ENCODE results near the gene VAMP3. TPM values are rescaled to one million over a fixed set of nuclear protein-coding genes. Genes with fewer than 3 reads are reported as not detected.
"Not testable (repeated sequence)": the region's sequence is repeated elsewhere in the genome, so short reads cannot be mapped to it uniquely, and the experiment has no call there.

The VAMP3 gene
- total RNA-seq, 1 donor from 2014 or later = 82.5 TPM

DNA sequence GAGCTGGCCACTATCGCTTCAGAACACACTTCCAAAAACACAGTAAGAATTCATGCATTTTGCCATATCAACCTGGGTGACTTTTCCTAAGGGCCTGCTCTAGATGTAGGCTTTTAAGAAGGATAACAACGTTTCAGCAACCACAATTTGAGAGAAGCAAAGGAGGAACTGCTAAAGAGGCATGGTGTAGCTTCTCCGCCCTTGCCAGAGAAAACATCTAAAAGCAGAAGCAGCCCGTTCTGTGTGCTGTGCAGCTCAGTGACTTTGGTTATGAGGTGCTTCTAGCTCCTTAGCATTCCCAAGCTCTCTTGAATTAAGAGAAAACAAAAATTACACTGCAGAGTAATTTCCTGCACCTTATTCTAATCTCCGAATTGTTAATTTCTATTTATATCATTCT is 15.7 kb downstream of the VAMP3 start:
- H3K9me3 Mint-ChIP-seq (ENCODE audit: low read depth) = peaks cover 26% of the 10 kb centered on the region
- peaks cover 6% of the 10 kb centered on the region for H3K27me3 Mint-ChIP-seq
- H3K4me1 Mint-ChIP-seq (ENCODE audit: low read depth) = no peaks in the 10 kb centered on the region
- no peak overlapping the region for H3K4me3 Mint-ChIP-seq (ENCODE audit: low read depth)
- TF ChIP-seq, protein P1, sequence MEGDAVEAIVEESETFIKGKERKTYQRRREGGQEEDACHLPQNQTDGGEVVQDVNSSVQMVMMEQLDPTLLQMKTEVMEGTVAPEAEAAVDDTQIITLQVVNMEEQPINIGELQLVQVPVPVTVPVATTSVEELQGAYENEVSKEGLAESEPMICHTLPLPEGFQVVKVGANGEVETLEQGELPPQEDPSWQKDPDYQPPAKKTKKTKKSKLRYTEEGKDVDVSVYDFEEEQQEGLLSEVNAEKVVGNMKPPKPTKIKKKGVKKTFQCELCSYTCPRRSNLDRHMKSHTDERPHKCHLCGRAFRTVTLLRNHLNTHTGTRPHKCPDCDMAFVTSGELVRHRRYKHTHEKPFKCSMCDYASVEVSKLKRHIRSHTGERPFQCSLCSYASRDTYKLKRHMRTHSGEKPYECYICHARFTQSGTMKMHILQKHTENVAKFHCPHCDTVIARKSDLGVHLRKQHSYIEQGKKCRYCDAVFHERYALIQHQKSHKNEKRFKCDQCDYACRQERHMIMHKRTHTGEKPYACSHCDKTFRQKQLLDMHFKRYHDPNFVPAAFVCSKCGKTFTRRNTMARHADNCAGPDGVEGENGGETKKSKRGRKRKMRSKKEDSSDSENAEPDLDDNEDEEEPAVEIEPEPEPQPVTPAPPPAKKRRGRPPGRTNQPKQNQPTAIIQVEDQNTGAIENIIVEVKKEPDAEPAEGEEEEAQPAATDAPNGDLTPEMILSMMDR (IDR thresholded peaks at IDR 0.05; ENCODE audit: unreplicated experiment) = no peak
- H3K27ac Mint-ChIP-seq = no peak overlapping the region
- peaks cover 33% of the 10 kb centered on the region for H3K36me3 Mint-ChIP-seq (ENCODE audit: insufficient read depth)
- DNase-seq (ENCODE audit: low spot score, unreplicated experiment) = no peak

GRCh38 chr1:7789828-7790227 is 18.7 kb downstream of the VAMP3 start:
- no peak overlapping the region for H3K27ac Mint-ChIP-seq
- peaks cover 6% of the 10 kb centered on the region for H3K27me3 Mint-ChIP-seq
- no peak for DNase-seq (ENCODE audit: low spot score, unreplicated experiment)
- TF ChIP-seq, protein P1 (IDR thresholded peaks at IDR 0.05; ENCODE audit: unreplicated experiment) = no peak
- peaks cover 29% of the 10 kb centered on the region for H3K9me3 Mint-ChIP-seq (ENCODE audit: low read depth)
- H3K4me3 Mint-ChIP-seq (ENCODE audit: low read depth) = no peak overlapping the region
- H3K4me1 Mint-ChIP-seq (ENCODE audit: low read depth) = no peaks in the 10 kb centered on the region
- peaks cover 39% of the 10 kb centered on the region for H3K36me3 Mint-ChIP-seq (ENCODE audit: insufficient read depth)

DNA sequence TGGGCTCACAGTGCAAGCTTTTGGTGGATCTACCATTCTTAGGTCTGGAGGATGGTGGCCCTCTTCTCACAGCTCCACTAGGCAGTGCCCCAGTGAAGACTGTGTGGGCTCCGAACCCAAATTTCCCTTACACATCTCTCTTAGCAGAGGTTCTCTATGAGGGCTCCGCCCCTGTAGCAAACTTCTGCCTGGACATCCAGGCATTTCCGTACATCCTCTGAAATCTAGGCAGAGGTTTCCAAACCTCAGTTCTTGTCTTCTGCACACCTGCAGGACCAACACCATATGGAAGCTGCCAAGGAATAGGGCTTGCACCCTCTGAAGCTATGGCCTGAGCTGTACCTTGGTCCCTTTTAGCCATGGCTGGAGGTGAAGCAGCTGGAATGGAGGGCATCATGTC is 19.9 kb downstream of the VAMP3 start:
- DNase-seq (ENCODE audit: low spot score, unreplicated experiment); H3K27ac Mint-ChIP-seq; H3K4me3 Mint-ChIP-seq (ENCODE audit: low read depth); H3K27me3 Mint-ChIP-seq; H3K4me1 Mint-ChIP-seq (ENCODE audit: low read depth): not testable (repeated sequence)
- Mint-ChIP-seq H3K9me3 (ENCODE audit: low read depth) (peaks cover 24% of the 10 kb centered on the region), H3K36me3 (ENCODE audit: insufficient read depth) (peaks cover 33% of the 10 kb centered on the region)

DNA sequence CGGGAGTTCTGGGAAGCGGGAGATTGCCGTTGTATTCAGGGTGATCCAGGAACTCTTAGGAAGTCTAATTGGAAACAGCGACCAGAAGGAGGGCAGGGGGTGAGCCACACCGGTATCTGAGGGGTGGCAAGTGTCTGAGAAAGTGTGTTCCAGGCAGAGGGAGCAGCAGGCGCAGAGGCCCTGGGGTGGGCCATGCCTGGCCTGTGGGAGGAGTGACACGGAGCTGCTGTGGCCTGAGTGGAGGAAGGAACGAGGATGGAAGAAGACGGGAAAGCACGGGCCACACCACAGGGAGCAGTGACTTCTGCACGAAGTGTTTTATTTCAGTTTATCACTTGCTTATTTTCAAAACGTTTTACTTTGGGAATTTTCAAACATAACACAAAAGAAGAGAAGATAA is 24.3 kb downstream of the VAMP3 start:
- H3K4me3 Mint-ChIP-seq (ENCODE audit: low read depth) = no peak overlapping the region
- TF ChIP-seq, protein P1 (IDR thresholded peaks at IDR 0.05; ENCODE audit: unreplicated experiment) = no peak
- no peaks in the 10 kb centered on the region for H3K27me3 Mint-ChIP-seq
- H3K4me1 Mint-ChIP-seq (ENCODE audit: low read depth) = no peaks in the 10 kb centered on the region
- H3K36me3 Mint-ChIP-seq (ENCODE audit: insufficient read depth) = peaks cover 16% of the 10 kb centered on the region
- no peak overlapping the region for H3K27ac Mint-ChIP-seq
- H3K9me3 Mint-ChIP-seq (ENCODE audit: low read depth) = peaks cover 13% of the 10 kb centered on the region
- DNase-seq (ENCODE audit: low spot score, unreplicated experiment) = no peak

DNA sequence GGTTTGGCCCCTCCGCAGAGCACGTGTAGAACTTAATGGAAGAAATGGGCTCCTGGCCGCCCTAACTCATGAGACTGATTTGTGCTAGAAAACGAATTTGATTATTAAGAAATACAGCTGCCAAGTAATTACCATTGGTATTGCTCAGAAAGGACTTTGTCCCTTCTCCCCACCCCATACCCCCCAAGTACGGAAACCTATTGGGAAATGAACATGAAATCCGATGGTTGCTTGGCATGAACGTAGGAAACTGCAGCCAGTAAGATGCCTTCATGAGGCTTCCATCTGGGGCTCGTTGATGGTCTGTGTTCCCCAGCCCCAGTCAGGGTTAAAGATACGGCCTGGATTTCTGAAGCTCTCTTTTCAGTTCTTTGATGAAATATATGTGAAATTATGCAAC is 34.4 kb downstream of the VAMP3 start:
- Mint-ChIP-seq H3K9me3 (ENCODE audit: low read depth) (no peaks in the 10 kb centered on the region), H3K4me1 (ENCODE audit: low read depth) (no peaks in the 10 kb centered on the region), H3K27ac (no peak overlapping the region), H3K4me3 (ENCODE audit: low read depth) (no peak overlapping the region), H3K36me3 (ENCODE audit: insufficient read depth) (no peaks in the 10 kb centered on the region), H3K27me3 (no peaks in the 10 kb centered on the region)
- DNase-seq (ENCODE audit: low spot score, unreplicated experiment) = no peak
- TF ChIP-seq, protein P1 (IDR thresholded peaks at IDR 0.05; ENCODE audit: unreplicated experiment) = no peak

DNA sequence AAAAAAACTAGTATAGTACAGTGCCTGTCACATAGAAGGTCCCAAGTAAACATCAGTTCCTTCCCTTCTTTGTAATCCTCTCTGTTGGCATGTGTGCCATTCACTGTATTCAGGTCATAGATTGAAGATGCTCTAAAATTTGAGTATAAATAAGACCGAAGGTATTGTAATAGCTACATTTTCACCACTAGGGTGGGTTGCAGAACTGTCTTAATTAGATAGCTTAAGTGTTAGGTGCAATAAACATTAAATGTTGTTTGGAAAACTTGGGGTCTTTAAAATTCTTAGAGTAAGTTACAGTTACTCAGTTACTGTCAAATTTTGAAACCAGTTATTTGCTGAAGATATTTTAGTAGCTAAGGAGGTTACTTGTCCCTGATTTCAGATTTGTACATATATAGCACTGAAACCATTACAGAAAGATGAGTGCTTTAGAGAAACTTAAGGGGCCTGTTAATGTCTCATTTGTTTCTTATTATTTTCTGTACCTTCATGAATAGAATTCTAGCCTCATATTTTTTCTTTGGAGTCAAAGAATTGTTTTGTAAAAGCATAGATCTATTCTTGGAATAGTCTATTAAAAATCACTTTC is 37.3 kb downstream of the VAMP3 start:
- Mint-ChIP-seq H3K9me3 (ENCODE audit: low read depth) (peaks cover 4% of the 10 kb centered on the region), H3K4me1 (ENCODE audit: low read depth) (no peaks in the 10 kb centered on the region), H3K27me3 (no peaks in the 10 kb centered on the region), H3K27ac (no peak overlapping the region), H3K4me3 (ENCODE audit: low read depth) (no peak overlapping the region), H3K36me3 (ENCODE audit: insufficient read depth) (peaks cover 7% of the 10 kb centered on the region)
- DNase-seq (ENCODE audit: low spot score, unreplicated experiment) = no peak
- TF ChIP-seq, protein P1 (IDR thresholded peaks at IDR 0.05; ENCODE audit: unreplicated experiment) = peak; percentile 63

All from progenitor cell of endocrine pancreas (in vitro differentiated cells).